A549 (cell line): Measurements from ENCODE around the gene KCNE2. TPM values are rescaled to one million over a fixed set of nuclear protein-coding genes. Genes with fewer than 3 reads are reported as not detected.

Experiments used
- ATAC-seq, 2 experiments: fragments of 200-7000 bp in 1 of 2; fragments of >200 bp in 1 of 2; cut with Nextera tagmentation in 1 of 2; cut with Tn5 transposase in 1 of 2; 3 replicates each; pipeline versions ENCODE4 v1.8.0 to v1.9.1; 2018 to 2020; ENCODE audit warnings: mild to moderate bottlenecking in 1 of 2, moderate library complexity in 1 of 2
- CTCF ChIA-PET: fragments of 300-600 bp; sonication (Branson Sonifier 250); formaldehyde crosslinking; extraction: SDS; loops from one replicate; lab custom pipeline; 2021; ENCODE audit warnings: antibody characterized with exemption, inconsistent platforms; lab: Yijun Ruan, JAX
- POLR2A ChIA-PET: fragments of 350-600 bp; formaldehyde crosslinking; extraction: SDS; loops from one replicate; lab custom pipeline; 2021; ENCODE audit warnings: antibody characterized with exemption, inconsistent platforms; lab: Yijun Ruan, JAX
- DNase-seq, 2 experiments: peaks; one replicate each; pipeline versions ENCODE4 v3.0.0 to v3.0.0-alpha.2; 2011 to 2016; ENCODE audit warnings: low read depth in 1 of 2, low spot score in 1 of 2
- FAIRE-seq: peaks from 2 replicates; lab custom pipeline; 2011; peaks lifted over from hg19 to GRCh38; lab: Jason Lieb, UNC
- H3K27ac ChIP-seq, 2 experiments: fragments of >200 bp; sonication (Bioruptor Twin); formaldehyde crosslinking; 3 replicates each; pipeline ENCODE4 v1.5.1; 2016 to 2017
- H3K4me1 ChIP-seq: fragments of >200 bp; sonication (Bioruptor Twin); formaldehyde crosslinking; 3 replicates; pipeline ENCODE4 v1.6.1; 2016
- H3K4me2 ChIP-seq: fragments of >200 bp; sonication (Bioruptor Twin); formaldehyde crosslinking; 3 replicates; pipeline ENCODE4 v1.6.1; 2016
- H3K4me3 ChIP-seq: fragments of >200 bp; sonication (Bioruptor Twin); formaldehyde crosslinking; 3 replicates; pipeline ENCODE4 v1.5.1; 2016
- H3K9me3 ChIP-seq: fragments of >200 bp; sonication (Bioruptor Twin); formaldehyde crosslinking; 3 replicates; pipeline ENCODE4 v1.6.1; 2016
- BHLHE40 ChIP-seq: IDR thresholded peaks from 2 replicates; pipeline ENCODE4 v1.6.1; 2012; ENCODE audit warnings: low read depth, low read length, inconsistent platforms
- CBX2 ChIP-seq: fragments of 200-600 bp; sonication (generic); IDR thresholded peaks from 2 replicates; pipeline ENCODE4 v1.6.1; 2016; ENCODE audit warnings: low read depth, mild to moderate bottlenecking, borderline replicate concordance
- CBX8 ChIP-seq: fragments of 200-600 bp; sonication (generic); IDR thresholded peaks from 2 replicates; pipeline ENCODE4 v1.6.1; 2016
- CHD2 ChIP-seq: fragments of 150-350 bp; IDR thresholded peaks from 2 replicates; pipeline ENCODE4 v1.6.1; 2014; ENCODE audit warnings: low read length; ENCODE audit not compliant: partially characterized antibody
- EP300 ChIP-seq, 2 experiments: fragments of >200 bp; sonication (Bioruptor Twin); formaldehyde crosslinking; IDR thresholded peaks; 2 replicates in 1 of 2; 3 replicates in 1 of 2; pipeline ENCODE4 v1.6.1; 2016 to 2017
- ESRRA ChIP-seq: fragments of 150-350 bp; IDR thresholded peaks from 2 replicates; pipeline ENCODE4 v1.6.1; 2014; ENCODE audit warnings: mild to moderate bottlenecking, low read length, borderline replicate concordance
- FOXS1 ChIP-seq: fragments of 250-450 bp; sonication (Bioruptor Pico); IDR thresholded peaks from 2 replicates; pipeline ENCODE4 v1.5.0; 2020; ENCODE audit warnings: mild to moderate bottlenecking, moderate library complexity
- GATA3 ChIP-seq: IDR thresholded peaks from 2 replicates; pipeline ENCODE4 v1.6.1; 2012; ENCODE audit warnings: borderline replicate concordance
- HEYL ChIP-seq: fragments of 250-450 bp; sonication (Bioruptor Pico); IDR thresholded peaks from 2 replicates; pipeline ENCODE4 v1.8.0; 2021; ENCODE audit warnings: mild to moderate bottlenecking, moderate library complexity
- JUN ChIP-seq, 2 experiments: fragments of >200 bp; sonication (Bioruptor Twin); formaldehyde crosslinking; IDR thresholded peaks; 2 replicates in 1 of 2; 3 replicates in 1 of 2; pipeline ENCODE4 v1.6.1; 2016 to 2017
- JUNB ChIP-seq: fragments of >200 bp; sonication (Bioruptor Twin); formaldehyde crosslinking; IDR thresholded peaks from 2 replicates; pipeline ENCODE4 v1.6.1; 2016
- NPAS2 ChIP-seq: fragments of 250-450 bp; sonication (Bioruptor Pico); IDR thresholded peaks from 2 replicates; pipeline ENCODE4 v1.8.0; 2022; ENCODE audit warnings: mild to moderate bottlenecking, moderate library complexity, borderline replicate concordance
- RAD21 ChIP-seq, 2 experiments: fragments of >200 bp in 1 of 2; sonication (Bioruptor Twin) in 1 of 2; formaldehyde crosslinking in 1 of 2; IDR thresholded peaks in 1 of 2; conservative IDR thresholded peaks in 1 of 2; 2 replicates in 1 of 2; 3 replicates in 1 of 2; pipeline ENCODE4 v1.6.1; 2012 to 2018; ENCODE audit warnings: inconsistent platforms in 1 of 2
- RCOR1 ChIP-seq: fragments of 150-350 bp; IDR thresholded peaks from 2 replicates; pipeline ENCODE4 v1.6.1; 2014; ENCODE audit warnings: antibody characterized with exemption, low read length, low read depth
- SMC3 ChIP-seq: fragments of >200 bp; sonication (Bioruptor Twin); formaldehyde crosslinking; IDR thresholded peaks from 3 replicates; pipeline ENCODE4 v1.6.1; 2018; ENCODE audit warnings: inconsistent platforms
- SREBF2 ChIP-seq: fragments of 450-650 bp; IDR thresholded peaks from 2 replicates; pipeline ENCODE4 v1.6.1; 2014; ENCODE audit warnings: mild to moderate bottlenecking, moderate library complexity
- TFCP2L1 ChIP-seq: fragments of 250-450 bp; sonication (Bioruptor Pico); IDR thresholded peaks from 2 replicates; pipeline ENCODE4 v1.5.0; 2021; ENCODE audit warnings: mild to moderate bottlenecking
- TP53 ChIP-seq: fragments of 250-450 bp; sonication (Bioruptor Pico); IDR thresholded peaks from 2 replicates; pipeline ENCODE4 v1.5.0; 2021; ENCODE audit warnings: mild to moderate bottlenecking, moderate library complexity
- ZFP36 ChIP-seq: fragments of 450-650 bp; IDR thresholded peaks from 2 replicates; pipeline ENCODE4 v1.6.1; 2014; ENCODE audit warnings: borderline replicate concordance; ENCODE audit not compliant: partially characterized antibody
- ZNF302 ChIP-seq: fragments of 250-450 bp; sonication (Bioruptor Pico); IDR thresholded peaks from 2 replicates; pipeline ENCODE4 v1.9.0; 2021; ENCODE audit warnings: inconsistent platforms, mild to moderate bottlenecking, moderate library complexity
- whole genome bisulfite sequencing: methylation state at CpG from one replicate; pipeline ENCODE4 v1.1.6; 2017; ENCODE audit errors: missing lambda C conversion rate; 5-methylcytosine and 5-hydroxymethylcytosine counted together
- polyA plus RNA-seq, 4 experiments: library from polyadenylated mRNA; depleted of rRNA in 3 of 4; stranded (reverse); fragments of >200 nt; fragmentation: RNase III in 1 of 4; extraction: RNeasy Plus Mini Kit Qiagen cat#74134 plus additional on column Dnase treatment in 1 of 4; gene quantifications; 2 replicates in 3 of 4; 3 replicates in 1 of 4; pipeline ENCODE4 v1.2.3, GENCODE V29; 2011 to 2017
- TF ChIP-seq, protein P1 (sequence below): fragments of 250-450 bp; sonication (Bioruptor Pico); IDR thresholded peaks from 2 replicates; pipeline ENCODE4 v1.5.0; 2021; ENCODE audit warnings: mild to moderate bottlenecking, moderate library complexity, borderline replicate concordance
- TF ChIP-seq, protein P2 (sequence below): fragments of >200 bp; sonication (Bioruptor Twin); formaldehyde crosslinking; IDR thresholded peaks from 2 replicates; pipeline ENCODE4 v1.6.1; 2016
- TF ChIP-seq, protein P3 (sequence below): IDR thresholded peaks from 2 replicates; pipeline ENCODE4 v1.6.1; 2012
- TF ChIP-seq, protein P4 (sequence below): fragments of >200 bp; sonication (Bioruptor Twin); formaldehyde crosslinking; IDR thresholded peaks from 3 replicates; pipeline ENCODE4 v1.5.1; 2016

Gene KCNE2
- polyA plus RNA-seq, 2 of the 4 experiments (the other 2 are of a cell fraction), result not detected

DNA sequence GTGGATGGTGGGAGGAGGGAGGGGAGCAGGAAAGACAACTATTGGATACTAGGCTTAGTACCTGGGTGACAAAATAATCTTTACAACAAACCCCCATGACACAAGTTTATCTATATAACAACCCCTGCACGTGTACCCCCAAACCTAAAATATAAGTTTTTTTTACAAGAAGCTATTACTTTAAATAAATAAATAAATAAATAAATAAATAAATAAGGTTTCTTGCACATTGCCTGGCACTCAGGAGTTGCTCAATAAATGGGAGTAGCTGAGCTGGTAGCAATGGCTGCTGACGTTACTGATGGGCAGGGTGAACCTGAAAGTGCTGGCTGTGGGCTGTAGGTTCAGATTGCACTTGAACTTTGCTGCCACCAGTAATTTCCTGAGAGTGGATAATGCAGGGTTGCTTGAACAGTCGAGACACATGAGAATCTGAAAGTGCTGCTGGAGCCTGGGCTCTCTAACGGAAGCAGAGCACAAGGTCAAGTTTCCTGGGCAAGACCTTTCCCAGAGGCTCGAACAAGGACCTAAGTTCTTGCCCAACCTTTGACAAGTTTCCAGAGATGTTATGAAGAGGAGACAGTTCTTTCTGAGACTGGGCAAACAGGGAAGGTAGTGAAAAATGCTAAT lies 14.8 kb upstream of the KCNE2 start:
- no peak for DNase-seq
- no peak overlapping the region for H3K27ac ChIP-seq
- no peaks in the 10 kb centered on the region for H3K4me1 ChIP-seq
- TF ChIP-seq ZFP36 (no peak), EP300 (IDR thresholded peaks at IDR 0.05) (no peak), BHLHE40 (no peak), CBX2 (no peak), HEYL (CRISPR knock-in tag) (no peak), ZNF302 (no peak), CHD2 (no peak), NPAS2 (CRISPR knock-in tag) (no peak), FOXS1 (CRISPR knock-in tag) (no peak), TP53 (CRISPR knock-in tag) (no peak), RCOR1 (no peak), GATA3 (no peak), JUNB (no peak), TFCP2L1 (CRISPR knock-in tag) (no peak)
- TF ChIP-seq, protein P1, sequence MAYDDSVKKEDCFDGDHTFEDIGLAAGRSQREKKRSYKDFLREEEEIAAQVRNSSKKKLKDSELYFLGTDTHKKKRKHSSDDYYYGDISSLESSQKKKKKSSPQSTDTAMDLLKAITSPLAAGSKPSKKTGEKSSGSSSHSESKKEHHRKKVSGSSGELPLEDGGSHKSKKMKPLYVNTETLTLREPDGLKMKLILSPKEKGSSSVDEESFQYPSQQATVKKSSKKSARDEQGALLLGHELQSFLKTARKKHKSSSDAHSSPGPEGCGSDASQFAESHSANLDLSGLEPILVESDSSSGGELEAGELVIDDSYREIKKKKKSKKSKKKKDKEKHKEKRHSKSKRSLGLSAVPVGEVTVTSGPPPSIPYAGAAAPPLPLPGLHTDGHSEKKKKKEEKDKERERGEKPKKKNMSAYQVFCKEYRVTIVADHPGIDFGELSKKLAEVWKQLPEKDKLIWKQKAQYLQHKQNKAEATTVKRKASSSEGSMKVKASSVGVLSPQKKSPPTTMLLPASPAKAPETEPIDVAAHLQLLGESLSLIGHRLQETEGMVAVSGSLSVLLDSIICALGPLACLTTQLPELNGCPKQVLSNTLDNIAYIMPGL (CRISPR knock-in tag), result no peak
- TF ChIP-seq, protein P2, sequence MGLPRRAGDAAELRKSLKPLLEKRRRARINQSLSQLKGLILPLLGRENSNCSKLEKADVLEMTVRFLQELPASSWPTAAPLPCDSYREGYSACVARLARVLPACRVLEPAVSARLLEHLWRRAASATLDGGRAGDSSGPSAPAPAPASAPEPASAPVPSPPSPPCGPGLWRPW, result no peak
- TF ChIP-seq, protein P3, sequence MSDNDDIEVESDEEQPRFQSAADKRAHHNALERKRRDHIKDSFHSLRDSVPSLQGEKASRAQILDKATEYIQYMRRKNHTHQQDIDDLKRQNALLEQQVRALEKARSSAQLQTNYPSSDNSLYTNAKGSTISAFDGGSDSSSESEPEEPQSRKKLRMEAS, result no peak
- no peak overlapping the region for H3K4me3 ChIP-seq
- H3K4me2 ChIP-seq, result no peak overlapping the region
- 44% methylated on average over 5 of the region's 5 CpGs for WGBS
- CTCF ChIA-PET, result interaction anchor here (0.8 to 15.7 kb wide), 7 partner anchors 13 to 436 kb away, joined by 4 to 239 read pairs (median 6); partner anchors contain the start of genes MRPS6 and SLC5A3
- FAIRE-seq, result no peak
- no peak for ATAC-seq
- POLR2A ChIA-PET, result no interaction called here
- H3K9me3 ChIP-seq, result no peaks in the 10 kb centered on the region

DNA sequence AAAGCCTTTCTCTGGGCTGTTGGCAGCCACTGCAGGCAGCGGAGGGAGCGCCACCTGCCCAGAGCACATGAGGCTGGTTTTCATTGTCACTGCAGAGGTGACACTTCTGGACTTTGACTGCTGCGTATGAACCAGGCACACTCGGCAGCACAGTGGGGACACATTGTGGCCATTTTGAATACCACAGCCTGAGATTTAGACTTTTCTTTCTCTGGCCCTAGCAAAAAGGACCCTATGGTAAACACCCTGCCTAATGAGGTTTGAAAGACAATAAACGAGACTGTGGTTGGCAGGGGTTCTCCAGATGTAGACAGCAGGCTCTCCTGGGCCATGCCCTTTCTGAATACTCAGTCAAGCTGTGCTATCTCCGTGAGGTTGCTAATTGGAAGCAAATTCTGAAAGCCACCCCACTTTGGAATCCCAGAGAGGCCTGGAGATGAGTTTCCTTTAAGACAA lies 12.0 kb upstream of the KCNE2 start:
- DNase-seq (peak; percentile 21 to 34), FAIRE-seq (no peak), ATAC-seq (peak; percentile 74 to 81)
- no peak overlapping the region for H3K27ac ChIP-seq
- TF ChIP-seq ESRRA, result no peak; the same call in 1 of the 2 replicates
- TF ChIP-seq JUN (IDR thresholded peaks at IDR 0.05), result no peak
- peak; percentile 61 to 62 for TF ChIP-seq RAD21 (conservative IDR thresholded peaks at IDR 0.05 in 1 of 2, IDR thresholded peaks at IDR 0.05 in 1 of 2)
- TF ChIP-seq SREBF2, result no peak
- TF ChIP-seq, protein P4, sequence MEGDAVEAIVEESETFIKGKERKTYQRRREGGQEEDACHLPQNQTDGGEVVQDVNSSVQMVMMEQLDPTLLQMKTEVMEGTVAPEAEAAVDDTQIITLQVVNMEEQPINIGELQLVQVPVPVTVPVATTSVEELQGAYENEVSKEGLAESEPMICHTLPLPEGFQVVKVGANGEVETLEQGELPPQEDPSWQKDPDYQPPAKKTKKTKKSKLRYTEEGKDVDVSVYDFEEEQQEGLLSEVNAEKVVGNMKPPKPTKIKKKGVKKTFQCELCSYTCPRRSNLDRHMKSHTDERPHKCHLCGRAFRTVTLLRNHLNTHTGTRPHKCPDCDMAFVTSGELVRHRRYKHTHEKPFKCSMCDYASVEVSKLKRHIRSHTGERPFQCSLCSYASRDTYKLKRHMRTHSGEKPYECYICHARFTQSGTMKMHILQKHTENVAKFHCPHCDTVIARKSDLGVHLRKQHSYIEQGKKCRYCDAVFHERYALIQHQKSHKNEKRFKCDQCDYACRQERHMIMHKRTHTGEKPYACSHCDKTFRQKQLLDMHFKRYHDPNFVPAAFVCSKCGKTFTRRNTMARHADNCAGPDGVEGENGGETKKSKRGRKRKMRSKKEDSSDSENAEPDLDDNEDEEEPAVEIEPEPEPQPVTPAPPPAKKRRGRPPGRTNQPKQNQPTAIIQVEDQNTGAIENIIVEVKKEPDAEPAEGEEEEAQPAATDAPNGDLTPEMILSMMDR, result peak; percentile 28; the same call in 2 of the 3 replicates
- peak; percentile 40; the same call in 2 of the 3 replicates for TF ChIP-seq SMC3
- no peak for TF ChIP-seq TP53 (CRISPR knock-in tag)
- TF ChIP-seq, protein P1 (CRISPR knock-in tag), result no peak
- TF ChIP-seq CBX8, result no peak
- no peaks in the 10 kb centered on the region for H3K4me1 ChIP-seq
- no peak overlapping the region for H3K4me2 ChIP-seq
- no peaks in the 10 kb centered on the region for H3K9me3 ChIP-seq
- CTCF ChIA-PET, result interaction anchor here (1.0 to 15.7 kb wide), 4 partner anchors 9 to 430 kb away, joined by 3 to 239 read pairs (median 4); no protein-coding TSS in a partner anchor
- H3K4me3 ChIP-seq, result no peak overlapping the region
- 17% methylated on average over 6 of the region's 6 CpGs for WGBS
- POLR2A ChIA-PET, result no interaction called here
